ENCODE data around the gene C1orf53.

C1orf53 gene

GRCh38 chr1:197910120-197910991, 7.9 kb downstream of the C1orf53 start:
- no peak overlapping the region for H3K27ac ChIP-seq (ENCODE audit: low read depth, low read length, poor library complexity, severe bottlenecking)
- H3K9me3 ChIP-seq (ENCODE audit: low read length), result no peaks in the 10 kb centered on the region
- no peaks in the 10 kb centered on the region for H3K79me2 ChIP-seq (ENCODE audit: insufficient read depth, low read length)
- TF ChIP-seq, protein P1, sequence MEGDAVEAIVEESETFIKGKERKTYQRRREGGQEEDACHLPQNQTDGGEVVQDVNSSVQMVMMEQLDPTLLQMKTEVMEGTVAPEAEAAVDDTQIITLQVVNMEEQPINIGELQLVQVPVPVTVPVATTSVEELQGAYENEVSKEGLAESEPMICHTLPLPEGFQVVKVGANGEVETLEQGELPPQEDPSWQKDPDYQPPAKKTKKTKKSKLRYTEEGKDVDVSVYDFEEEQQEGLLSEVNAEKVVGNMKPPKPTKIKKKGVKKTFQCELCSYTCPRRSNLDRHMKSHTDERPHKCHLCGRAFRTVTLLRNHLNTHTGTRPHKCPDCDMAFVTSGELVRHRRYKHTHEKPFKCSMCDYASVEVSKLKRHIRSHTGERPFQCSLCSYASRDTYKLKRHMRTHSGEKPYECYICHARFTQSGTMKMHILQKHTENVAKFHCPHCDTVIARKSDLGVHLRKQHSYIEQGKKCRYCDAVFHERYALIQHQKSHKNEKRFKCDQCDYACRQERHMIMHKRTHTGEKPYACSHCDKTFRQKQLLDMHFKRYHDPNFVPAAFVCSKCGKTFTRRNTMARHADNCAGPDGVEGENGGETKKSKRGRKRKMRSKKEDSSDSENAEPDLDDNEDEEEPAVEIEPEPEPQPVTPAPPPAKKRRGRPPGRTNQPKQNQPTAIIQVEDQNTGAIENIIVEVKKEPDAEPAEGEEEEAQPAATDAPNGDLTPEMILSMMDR (IDR thresholded peaks at IDR 0.05; ENCODE audit: low read length), result no peak
- no peak for TF ChIP-seq EZH2 (IDR thresholded peaks at IDR 0.05; ENCODE audit: borderline replicate concordance, low read length)
- H3K36me3 ChIP-seq (ENCODE audit: insufficient read depth, low read length), result no peaks in the 10 kb centered on the region
- 0 out of 2 replicates have a peak, but pooled peaks cover 3% of the 10 kb centered on the region for H3K27me3 ChIP-seq (ENCODE audit: insufficient read depth, low read length)
- H3K9ac ChIP-seq (ENCODE audit: low read length), result no peak overlapping the region
- no peaks in the 10 kb centered on the region for H3K9me2 ChIP-seq (ENCODE audit: low read depth, low read length)
- H2AFZ ChIP-seq (ENCODE audit: low read length), result no peak overlapping the region
- no peak overlapping the region for H3K4me3 ChIP-seq (ENCODE audit: low read depth, low read length, poor library complexity, severe bottlenecking)
- H3K4me1 ChIP-seq (ENCODE audit: insufficient read depth, low read length, severe bottlenecking), result no peaks in the 10 kb centered on the region
- no peak overlapping the region for H3K4me2 ChIP-seq (ENCODE audit: low read length)
- H4K20me1 ChIP-seq (ENCODE audit: insufficient read depth, low read length), result no peaks in the 10 kb centered on the region
- no peaks in the 10 kb centered on the region for H3F3A ChIP-seq (ENCODE audit: insufficient read depth, low read length)

DNA sequence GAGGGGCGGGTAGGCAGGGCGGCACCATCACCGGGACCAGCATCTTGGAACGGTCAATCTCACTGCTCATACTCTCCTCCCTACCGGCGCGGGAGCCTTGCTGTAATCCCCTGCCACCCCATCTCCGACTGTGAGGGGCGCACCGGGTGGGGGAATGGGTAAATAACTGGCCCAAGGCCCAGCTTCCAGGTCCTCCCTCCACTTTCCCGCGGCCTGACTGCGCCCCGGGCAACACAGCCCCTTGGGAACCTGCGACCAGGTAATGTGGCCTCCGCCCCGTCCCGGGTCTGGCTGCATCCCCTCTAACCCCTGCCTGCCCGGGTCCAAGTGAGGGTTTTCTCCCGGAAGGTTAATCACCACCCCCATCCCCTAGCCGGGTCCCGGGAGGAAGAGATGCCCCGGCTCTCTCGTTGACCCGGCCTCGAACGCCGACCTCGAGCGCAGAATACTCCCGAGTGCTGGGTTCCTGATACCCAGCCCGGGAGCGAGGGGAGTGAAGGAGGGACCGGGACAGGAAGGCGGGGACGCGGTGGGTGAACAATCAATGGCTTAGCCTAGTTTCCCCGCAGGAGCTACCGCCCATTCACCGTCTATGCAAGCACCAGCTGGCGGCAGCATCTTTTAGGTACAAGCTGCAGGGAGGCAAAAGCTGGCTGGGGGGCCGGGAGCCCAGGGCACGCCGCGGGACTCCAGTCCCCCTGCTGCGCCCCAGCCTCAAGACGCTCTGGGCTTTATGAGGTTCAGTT, 8.9 kb downstream of the C1orf53 start:
- peaks cover 9% of the 10 kb centered on the region for H3K4me1 ChIP-seq (ENCODE audit: insufficient read depth, low read length, severe bottlenecking)
- H3F3A ChIP-seq (ENCODE audit: insufficient read depth, low read length), result no peaks in the 10 kb centered on the region
- 0 out of 2 replicates have a peak, but pooled peaks cover 3% of the 10 kb centered on the region for H3K27me3 ChIP-seq (ENCODE audit: insufficient read depth, low read length)
- no peaks in the 10 kb centered on the region for H3K79me2 ChIP-seq (ENCODE audit: insufficient read depth, low read length)
- H3K9me2 ChIP-seq (ENCODE audit: low read depth, low read length), result no peaks in the 10 kb centered on the region
- TF ChIP-seq, protein P1 (IDR thresholded peaks at IDR 0.05; ENCODE audit: low read length), result no peak
- no peak for TF ChIP-seq EZH2 (IDR thresholded peaks at IDR 0.05; ENCODE audit: borderline replicate concordance, low read length)
- no peak overlapping the region for H3K4me2 ChIP-seq (ENCODE audit: low read length)
- no peaks in the 10 kb centered on the region for H3K9me3 ChIP-seq (ENCODE audit: low read length)
- H4K20me1 ChIP-seq (ENCODE audit: insufficient read depth, low read length), result no peaks in the 10 kb centered on the region
- no peak overlapping the region for H3K27ac ChIP-seq (ENCODE audit: low read depth, low read length, poor library complexity, severe bottlenecking)
- H3K36me3 ChIP-seq (ENCODE audit: insufficient read depth, low read length), result no peaks in the 10 kb centered on the region
- no peak overlapping the region for H2AFZ ChIP-seq (ENCODE audit: low read length)
- no peak overlapping the region for H3K4me3 ChIP-seq (ENCODE audit: low read depth, low read length, poor library complexity, severe bottlenecking)
- no peak overlapping the region for H3K9ac ChIP-seq (ENCODE audit: low read length)

GRCh38 chr1:197911857-197912696, 9.6 kb downstream of the C1orf53 start:
- Histone ChIP-seq H3K27ac (ENCODE audit: low read depth, low read length, poor library complexity, severe bottlenecking) (no peak overlapping the region), H3K4me1 (ENCODE audit: insufficient read depth, low read length, severe bottlenecking) (peaks cover 11% of the 10 kb centered on the region), H3K36me3 (ENCODE audit: insufficient read depth, low read length) (no peaks in the 10 kb centered on the region), H4K20me1 (ENCODE audit: insufficient read depth, low read length) (no peaks in the 10 kb centered on the region), H3K27me3 (ENCODE audit: insufficient read depth, low read length) (0 out of 2 replicates have a peak, but pooled peaks cover 8% of the 10 kb centered on the region), H3K4me3 (ENCODE audit: low read depth, low read length, poor library complexity, severe bottlenecking) (no peak overlapping the region), H3K9me2 (ENCODE audit: low read depth, low read length) (no peaks in the 10 kb centered on the region), H2AFZ (ENCODE audit: low read length) (no peak overlapping the region), H3K79me2 (ENCODE audit: insufficient read depth, low read length) (no peaks in the 10 kb centered on the region), H3F3A (ENCODE audit: insufficient read depth, low read length) (no peaks in the 10 kb centered on the region), H3K9me3 (ENCODE audit: low read length) (no peaks in the 10 kb centered on the region), H3K4me2 (ENCODE audit: low read length) (no peak overlapping the region), H3K9ac (ENCODE audit: low read length) (no peak overlapping the region)
- no peak for TF ChIP-seq EZH2 (IDR thresholded peaks at IDR 0.05; ENCODE audit: borderline replicate concordance, low read length)
- TF ChIP-seq, protein P1 (IDR thresholded peaks at IDR 0.05; ENCODE audit: low read length), result no peak
